ENCODE measurements around the gene TMTC4. TPM values are rescaled to one million over a fixed set of nuclear protein-coding genes. Genes with fewer than 3 reads are reported as not detected.
"Not testable (repeated sequence)": the region's sequence is repeated elsewhere in the genome, so short reads cannot be mapped to it uniquely, and the experiment has no call there.

The TMTC4 gene
- polyA plus RNA-seq, 2 of the 4 experiments (the other 2 are of a cell fraction): 15.6 to 17.5 TPM

DNA sequence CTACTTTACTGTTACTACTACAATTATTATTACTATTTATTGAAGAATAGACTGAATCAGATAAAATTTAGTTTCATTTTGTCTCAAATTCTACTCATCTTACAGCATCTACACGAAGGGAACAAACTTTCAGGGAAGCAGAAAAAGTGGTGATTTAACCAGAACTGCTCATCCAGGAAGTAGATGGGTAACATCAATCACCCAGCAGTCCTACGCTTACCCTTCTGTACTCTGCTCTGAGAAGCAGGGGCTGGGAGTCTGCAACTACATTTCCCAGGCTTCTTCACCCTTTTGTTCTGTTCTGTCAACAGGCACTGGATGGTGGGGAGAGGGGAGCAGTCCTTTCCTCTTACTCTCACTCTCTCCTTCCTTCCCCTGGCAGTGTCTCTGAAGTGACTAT is 54.7 kb downstream of the TMTC4 start:
- no peaks in the 10 kb centered on the region for H3K9me3 ChIP-seq
- ATAC-seq (no peak), FAIRE-seq (no peak), DNase-seq (ENCODE audit: low read depth in 1 of 2, low spot score in 1 of 2) (no peak)
- H3K4me1 ChIP-seq: no peaks in the 10 kb centered on the region
- H3K27ac ChIP-seq: no peak overlapping the region
- POLR2A ChIA-PET: no interaction called here
- TF ChIP-seq JUN (IDR thresholded peaks at IDR 0.05) (no peak), NR3C1 (IDR thresholded peaks at IDR 0.05) (no peak), RARB (CRISPR knock-in tag; IDR thresholded peaks at IDR 0.05) (no peak), CEBPB (IDR thresholded peaks at IDR 0.05) (no peak)
- TF ChIP-seq, protein P1, sequence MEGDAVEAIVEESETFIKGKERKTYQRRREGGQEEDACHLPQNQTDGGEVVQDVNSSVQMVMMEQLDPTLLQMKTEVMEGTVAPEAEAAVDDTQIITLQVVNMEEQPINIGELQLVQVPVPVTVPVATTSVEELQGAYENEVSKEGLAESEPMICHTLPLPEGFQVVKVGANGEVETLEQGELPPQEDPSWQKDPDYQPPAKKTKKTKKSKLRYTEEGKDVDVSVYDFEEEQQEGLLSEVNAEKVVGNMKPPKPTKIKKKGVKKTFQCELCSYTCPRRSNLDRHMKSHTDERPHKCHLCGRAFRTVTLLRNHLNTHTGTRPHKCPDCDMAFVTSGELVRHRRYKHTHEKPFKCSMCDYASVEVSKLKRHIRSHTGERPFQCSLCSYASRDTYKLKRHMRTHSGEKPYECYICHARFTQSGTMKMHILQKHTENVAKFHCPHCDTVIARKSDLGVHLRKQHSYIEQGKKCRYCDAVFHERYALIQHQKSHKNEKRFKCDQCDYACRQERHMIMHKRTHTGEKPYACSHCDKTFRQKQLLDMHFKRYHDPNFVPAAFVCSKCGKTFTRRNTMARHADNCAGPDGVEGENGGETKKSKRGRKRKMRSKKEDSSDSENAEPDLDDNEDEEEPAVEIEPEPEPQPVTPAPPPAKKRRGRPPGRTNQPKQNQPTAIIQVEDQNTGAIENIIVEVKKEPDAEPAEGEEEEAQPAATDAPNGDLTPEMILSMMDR (IDR thresholded peaks at IDR 0.05): no peak
- CTCF ChIA-PET: interaction anchor here (0.7 kb wide), 1 partner anchor 964 kb away, joined by 4 read pairs; no protein-coding TSS in a partner anchor
- H3K4me2 ChIP-seq: no peak overlapping the region
- H3K4me3 ChIP-seq: no peak overlapping the region
- WGBS (ENCODE audit: missing lambda C conversion rate): 84% methylated on average over 2 of the region's 2 CpGs

DNA sequence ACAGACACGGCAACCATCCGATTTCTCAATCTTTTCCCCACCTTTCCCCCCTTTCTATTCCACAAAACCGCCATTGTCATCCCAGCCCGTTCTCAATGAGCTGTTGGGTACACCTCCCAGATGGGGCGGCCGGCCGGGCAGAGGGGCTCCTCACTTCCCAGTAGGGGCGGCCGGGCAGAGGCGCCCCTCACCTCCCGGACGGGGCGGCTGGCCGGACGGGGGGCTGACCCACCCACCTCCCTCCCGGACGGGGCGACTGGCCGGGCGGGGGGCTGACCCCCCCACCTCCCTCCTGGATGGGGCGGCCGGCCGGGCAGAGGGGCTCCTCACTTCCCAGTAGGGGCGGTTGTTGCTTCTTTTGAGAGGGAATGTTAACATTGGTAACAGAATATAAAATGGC is 55.7 kb downstream of the TMTC4 start:
- ATAC-seq; H3K9me3 ChIP-seq; H3K27ac ChIP-seq; CTCF ChIA-PET; FAIRE-seq; H3K4me3 ChIP-seq; H3K4me1 ChIP-seq; POLR2A ChIA-PET; DNase-seq (ENCODE audit: low read depth in 1 of 2, low spot score in 1 of 2); H3K4me2 ChIP-seq: not testable (repeated sequence)
- WGBS (ENCODE audit: missing lambda C conversion rate): 95% methylated on average over 9 of the region's 24 CpGs

DNA sequence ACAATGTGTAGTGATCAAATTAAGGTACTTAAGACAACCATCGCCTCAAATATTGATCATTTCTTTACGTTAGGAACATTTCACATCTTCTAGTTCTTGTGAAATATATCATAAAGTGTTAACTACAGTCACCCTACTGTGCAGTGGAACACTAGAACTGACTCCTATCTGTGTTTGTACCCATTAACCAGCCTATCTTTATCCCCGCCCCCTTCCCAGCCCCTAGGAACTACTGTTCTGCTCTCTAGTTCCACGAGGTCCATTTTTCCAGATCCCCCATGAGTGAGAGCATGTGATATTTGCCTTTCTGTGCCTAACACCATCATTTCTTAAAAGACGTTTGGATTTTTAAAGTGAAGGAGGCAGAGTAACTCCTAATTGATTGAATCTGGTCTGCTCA is 61.6 kb downstream of the TMTC4 start:
- no peaks in the 10 kb centered on the region for H3K4me1 ChIP-seq
- ATAC-seq (no peak), DNase-seq (ENCODE audit: low read depth in 1 of 2, low spot score in 1 of 2) (no peak), FAIRE-seq (no peak)
- WGBS (ENCODE audit: missing lambda C conversion rate): 82% methylated on average over 5 of the region's 5 CpGs
- ChIA-PET POLR2A (no interaction called here), CTCF (no interaction called here)
- no peak overlapping the region for H3K4me3 ChIP-seq
- H3K4me2 ChIP-seq: no peak overlapping the region
- TF ChIP-seq RARB (CRISPR knock-in tag; IDR thresholded peaks at IDR 0.05) (no peak), RFX5 (IDR thresholded peaks at IDR 0.05) (no peak), FOSB (CRISPR knock-in tag; IDR thresholded peaks at IDR 0.05) (no peak), HOXA7 (CRISPR knock-in tag; IDR thresholded peaks at IDR 0.05) (no peak), HOXB5 (CRISPR knock-in tag; IDR thresholded peaks at IDR 0.05) (no peak), TFCP2L1 (CRISPR knock-in tag; IDR thresholded peaks at IDR 0.05) (no peak)
- H3K9me3 ChIP-seq: no peaks in the 10 kb centered on the region
- H3K27ac ChIP-seq: no peak overlapping the region

DNA sequence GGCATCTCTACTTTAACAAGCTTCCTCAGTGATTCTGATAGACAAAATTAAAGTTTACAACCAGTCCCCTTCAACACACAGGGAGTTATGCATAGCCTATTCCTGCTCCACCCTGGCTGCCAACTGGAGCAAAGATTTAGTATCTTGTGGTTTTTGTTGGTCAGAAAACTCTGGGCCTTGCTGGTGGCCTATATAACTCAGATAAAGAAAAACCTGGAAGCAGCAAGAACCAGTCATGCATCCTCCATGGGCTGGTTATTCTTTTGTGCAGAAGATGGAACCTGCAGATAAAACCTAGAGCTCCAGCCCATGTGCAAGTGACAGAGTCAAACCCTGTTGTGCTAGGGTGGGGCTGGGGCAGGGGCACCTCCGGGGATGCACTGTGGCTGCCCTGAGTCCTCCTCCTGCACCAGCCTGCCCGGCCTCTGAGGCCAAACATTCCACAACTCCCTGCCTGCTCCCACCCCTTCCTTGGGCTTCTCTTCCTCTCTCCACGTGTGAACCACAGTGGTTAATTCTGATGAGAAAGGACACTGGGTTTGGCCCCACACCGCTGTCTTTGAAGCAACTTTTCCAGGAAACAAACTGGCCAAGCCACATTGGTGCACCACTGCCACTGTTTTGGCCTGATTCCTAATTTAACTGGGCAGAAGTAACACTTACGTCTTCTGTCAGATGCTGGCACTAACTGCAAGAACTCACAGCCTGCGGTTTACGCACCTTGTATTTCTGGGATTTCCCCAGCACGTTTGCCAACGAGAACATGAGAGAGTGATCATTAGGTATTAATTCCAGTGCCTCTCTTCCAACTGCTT is 62.7 kb downstream of the TMTC4 start:
- Histone ChIP-seq H3K9me3 (no peaks in the 10 kb centered on the region), H3K4me1 (no peaks in the 10 kb centered on the region), H3K4me3 (no peak overlapping the region), H3K27ac (no peak overlapping the region), H3K4me2 (no peak overlapping the region)
- FAIRE-seq: no peak
- ATAC-seq: no peak
- WGBS (ENCODE audit: missing lambda C conversion rate): 82% methylated on average over 9 of the region's 9 CpGs
- TF ChIP-seq CHD4 (IDR thresholded peaks at IDR 0.05; ENCODE audit: borderline replicate concordance) (no peak), POLR2AphosphoS2 (conservative IDR thresholded peaks at IDR 0.05; ENCODE audit: low read length) (no peak), FOXS1 (CRISPR knock-in tag; IDR thresholded peaks at IDR 0.05) (no peak), ZNF302 (CRISPR knock-in tag; IDR thresholded peaks at IDR 0.05) (no peak), CEBPB (IDR thresholded peaks at IDR 0.05) (no peak), MAZ (IDR thresholded peaks at IDR 0.05; ENCODE audit: borderline replicate concordance, low read depth, low read length) (no peak), JUN (IDR thresholded peaks at IDR 0.05) (no peak), RARB (CRISPR knock-in tag; IDR thresholded peaks at IDR 0.05) (no peak), POLR2A (IDR thresholded peaks at IDR 0.05; ENCODE audit: low read length) (no peak), ZSCAN20 (CRISPR knock-in tag; IDR thresholded peaks at IDR 0.05) (no peak), NR3C1 (IDR thresholded peaks at IDR 0.05) (no peak), ZC3H11A (IDR thresholded peaks at IDR 0.05) (no peak)
- TF ChIP-seq, protein P2, sequence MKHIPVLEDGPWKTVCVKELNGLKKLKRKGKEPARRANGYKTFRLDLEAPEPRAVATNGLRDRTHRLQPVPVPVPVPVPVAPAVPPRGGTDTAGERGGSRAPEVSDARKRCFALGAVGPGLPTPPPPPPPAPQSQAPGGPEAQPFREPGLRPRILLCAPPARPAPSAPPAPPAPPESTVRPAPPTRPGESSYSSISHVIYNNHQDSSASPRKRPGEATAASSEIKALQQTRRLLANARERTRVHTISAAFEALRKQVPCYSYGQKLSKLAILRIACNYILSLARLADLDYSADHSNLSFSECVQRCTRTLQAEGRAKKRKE (CRISPR knock-in tag; IDR thresholded peaks at IDR 0.05; ENCODE audit: low read depth): no peak
- TF ChIP-seq, protein P3, sequence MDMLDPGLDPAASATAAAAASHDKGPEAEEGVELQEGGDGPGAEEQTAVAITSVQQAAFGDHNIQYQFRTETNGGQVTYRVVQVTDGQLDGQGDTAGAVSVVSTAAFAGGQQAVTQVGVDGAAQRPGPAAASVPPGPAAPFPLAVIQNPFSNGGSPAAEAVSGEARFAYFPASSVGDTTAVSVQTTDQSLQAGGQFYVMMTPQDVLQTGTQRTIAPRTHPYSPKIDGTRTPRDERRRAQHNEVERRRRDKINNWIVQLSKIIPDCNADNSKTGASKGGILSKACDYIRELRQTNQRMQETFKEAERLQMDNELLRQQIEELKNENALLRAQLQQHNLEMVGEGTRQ (IDR thresholded peaks at IDR 0.05): no peak
- TF ChIP-seq, protein P4, sequence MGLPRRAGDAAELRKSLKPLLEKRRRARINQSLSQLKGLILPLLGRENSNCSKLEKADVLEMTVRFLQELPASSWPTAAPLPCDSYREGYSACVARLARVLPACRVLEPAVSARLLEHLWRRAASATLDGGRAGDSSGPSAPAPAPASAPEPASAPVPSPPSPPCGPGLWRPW (IDR thresholded peaks at IDR 0.05): no peak
- TF ChIP-seq, protein P5, sequence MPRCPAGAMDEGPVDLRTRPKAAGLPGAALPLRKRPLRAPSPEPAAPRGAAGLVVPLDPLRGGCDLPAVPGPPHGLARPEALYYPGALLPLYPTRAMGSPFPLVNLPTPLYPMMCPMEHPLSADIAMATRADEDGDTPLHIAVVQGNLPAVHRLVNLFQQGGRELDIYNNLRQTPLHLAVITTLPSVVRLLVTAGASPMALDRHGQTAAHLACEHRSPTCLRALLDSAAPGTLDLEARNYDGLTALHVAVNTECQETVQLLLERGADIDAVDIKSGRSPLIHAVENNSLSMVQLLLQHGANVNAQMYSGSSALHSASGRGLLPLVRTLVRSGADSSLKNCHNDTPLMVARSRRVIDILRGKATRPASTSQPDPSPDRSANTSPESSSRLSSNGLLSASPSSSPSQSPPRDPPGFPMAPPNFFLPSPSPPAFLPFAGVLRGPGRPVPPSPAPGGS (IDR thresholded peaks at IDR 0.05): no peak
- ChIA-PET POLR2A (no interaction called here), CTCF (interaction anchor here (1.4 kb wide), 1 partner anchor 94 kb away, joined by 3 read pairs; no protein-coding TSS in a partner anchor)
- no peak for DNase-seq (ENCODE audit: low read depth in 1 of 2, low spot score in 1 of 2)
